SK-N-SH (cell line): Measurements from ENCODE around the gene TCHP. TPM values are rescaled to one million over a fixed set of nuclear protein-coding genes. Genes with fewer than 3 reads are reported as not detected.

ENCODE experiments used
- CTCF ChIA-PET: fragments of 300-600, 350-600 bp; formaldehyde crosslinking; extraction: SDS; loops from one replicate; lab custom pipeline; 2021; lab: Yijun Ruan, JAX
- POLR2A ChIA-PET: fragments of 350-600 bp; sonication (Branson Sonifier 250); formaldehyde crosslinking; extraction: SDS; loops from one replicate; lab custom pipeline; 2020; ENCODE audit warnings: antibody characterized with exemption, inconsistent platforms; lab: Yijun Ruan, JAX
- DNase-seq: peaks from one replicate; pipeline ENCODE4 v3.0.0; 2012
- H2AFZ ChIP-seq: fragments of 200-600 bp; sonication (generic); 2 replicates; pipeline ENCODE4 v1.8.1; 2016; ENCODE audit warnings: antibody characterized with exemption, mild to moderate bottlenecking, low read depth
- H3F3A ChIP-seq: fragments of 200-600 bp; sonication (generic); replicated peaks from 2 replicates; pipeline ENCODE3; 2016; ENCODE audit warnings: antibody characterized with exemption, mild to moderate bottlenecking; ENCODE audit not compliant: insufficient read depth
- H3K27ac ChIP-seq, 2 experiments: fragments of 200-500 bp in 1 of 2; fragments of 200-600 bp in 1 of 2; sonication (Bioruptor generic) in 1 of 2; sonication (generic), shearing (Covaris generic) in 1 of 2; 2 replicates each; pipeline versions ENCODE4 v1.5.1 to v1.6.1; 2014 to 2016; ENCODE audit warnings: low read depth in 2 of 2, inconsistent platforms in 1 of 2, low read length in 1 of 2, mild to moderate bottlenecking in 1 of 2, mixed read lengths in 1 of 2
- H3K27me3 ChIP-seq: fragments of 200-600 bp; sonication (generic), shearing (Covaris generic); 2 replicates; pipeline ENCODE4 v1.6.1; 2016; ENCODE audit warnings: mixed run types; ENCODE audit not compliant: insufficient read depth
- H3K36me3 ChIP-seq, 2 experiments: fragments of 200-500 bp in 1 of 2; fragments of 200-600 bp in 1 of 2; sonication (Bioruptor generic) in 1 of 2; sonication (generic) in 1 of 2; replicated peaks in 1 of 2; 2 replicates each; pipeline versions ENCODE3 to v1.5.1; 2014 to 2016; ENCODE audit warnings: low read length in 1 of 2, mild to moderate bottlenecking in 1 of 2; ENCODE audit not compliant: insufficient read depth in 2 of 2, control insufficient read depth in 1 of 2
- H3K4me1 ChIP-seq, 2 experiments: fragments of 200-500 bp in 1 of 2; fragments of 200-600 bp in 1 of 2; sonication (Bioruptor generic) in 1 of 2; sonication (generic), shearing (Covaris generic) in 1 of 2; 2 replicates each; pipeline versions ENCODE4 v1.5.1 to v1.6.1; 2014 to 2016; ENCODE audit warnings: low read depth in 1 of 2, low read length in 1 of 2, mixed run types in 1 of 2; ENCODE audit not compliant: insufficient read depth in 2 of 2, control insufficient read depth in 1 of 2
- H3K4me2 ChIP-seq: fragments of 200-600 bp; sonication (generic), shearing (Covaris generic); 2 replicates; pipeline ENCODE4 v1.6.1; 2017; ENCODE audit warnings: mixed run types
- H3K4me3 ChIP-seq, 2 experiments: fragments of 200-500 bp in 1 of 2; fragments of 200-600 bp in 1 of 2; sonication (Bioruptor generic) in 1 of 2; sonication (generic), shearing (Covaris generic) in 1 of 2; 2 replicates each; pipeline versions ENCODE4 v1.5.1 to v1.8.1; 2014 to 2016; ENCODE audit warnings: low read depth in 2 of 2, inconsistent platforms in 1 of 2, low read length in 1 of 2, mild to moderate bottlenecking in 1 of 2, mixed read lengths in 1 of 2, moderate library complexity in 1 of 2
- H3K79me2 ChIP-seq: fragments of 200-600 bp; sonication (generic); 2 replicates; pipeline ENCODE4 v1.8.1; 2017; ENCODE audit warnings: mild to moderate bottlenecking; ENCODE audit not compliant: insufficient read depth
- H3K9ac ChIP-seq: fragments of 200-600 bp; sonication (generic); 2 replicates; pipeline ENCODE4 v1.6.1; 2017; ENCODE audit warnings: mixed run types
- H3K9me2 ChIP-seq: fragments of 200-600 bp; sonication (generic); 2 replicates; pipeline ENCODE4 v1.6.1; 2017; ENCODE audit warnings: mixed run types
- H3K9me3 ChIP-seq: fragments of 200-600 bp; sonication (generic); 2 replicates; pipeline ENCODE4 v1.6.1; 2017; ENCODE audit warnings: mixed run types, mild to moderate bottlenecking, moderate library complexity
- H4K20me1 ChIP-seq: fragments of 200-600 bp; sonication (generic); 2 replicates; pipeline ENCODE4 v1.6.1; 2017; ENCODE audit warnings: mild to moderate bottlenecking, mixed run types; ENCODE audit not compliant: insufficient read depth
- EZH2phosphoT487 ChIP-seq: fragments of 200-600 bp; sonication (generic); IDR thresholded peaks from 2 replicates; pipeline ENCODE4 v1.6.1; 2017; ENCODE audit warnings: low read depth, mixed run types, mild to moderate bottlenecking, antibody characterized with exemption, moderate library complexity, borderline replicate concordance
- FOSL2 ChIP-seq: IDR thresholded peaks from 2 replicates; pipeline ENCODE4 v1.4.0; 2012; ENCODE audit warnings: low read depth, mild to moderate bottlenecking, moderate library complexity, borderline replicate concordance
- MXI1 ChIP-seq: IDR thresholded peaks from 2 replicates; pipeline ENCODE4 v1.6.1; 2012; ENCODE audit warnings: mild to moderate bottlenecking, low read depth, low read length, improper control_type of control experiment
- RAD21 ChIP-seq: IDR thresholded peaks from 2 replicates; pipeline ENCODE4 v1.6.1; 2012; ENCODE audit warnings: mild to moderate bottlenecking, low read length
- RFX5 ChIP-seq: IDR thresholded peaks from 2 replicates; pipeline ENCODE4 v1.6.1; 2012; ENCODE audit warnings: mild to moderate bottlenecking, improper control_type of control experiment, low read length
- RXRA ChIP-seq: IDR thresholded peaks from 2 replicates; pipeline ENCODE4 v1.4.0; 2012; ENCODE audit warnings: low read depth, mild to moderate bottlenecking, borderline replicate concordance
- SMC3 ChIP-seq: IDR thresholded peaks from 2 replicates; pipeline ENCODE4 v1.6.1; 2012; ENCODE audit warnings: low read depth, low read length, improper control_type of control experiment
- TCF12 ChIP-seq: IDR thresholded peaks from 2 replicates; pipeline ENCODE4 v1.4.0; 2012
- YY1 ChIP-seq: IDR thresholded peaks from 2 replicates; pipeline ENCODE4 v1.4.0; 2012; ENCODE audit warnings: low read depth, mild to moderate bottlenecking
- whole genome bisulfite sequencing: methylation state at CpG from one replicate; pipeline ENCODE4 v1.1.6; 2017; ENCODE audit warnings: low lambda C conversion rate; 5-methylcytosine and 5-hydroxymethylcytosine counted together
- polyA plus RNA-seq, 3 experiments: library from polyadenylated mRNA; depleted of rRNA; stranded (reverse); fragments of >200 nt; gene quantifications; 2 replicates each; pipeline ENCODE4 v1.2.3, GENCODE V29; 2012
- TF ChIP-seq, protein P1 (sequence below): IDR thresholded peaks from 2 replicates; pipeline ENCODE4; 2012
- TF ChIP-seq, protein P2 (sequence below): fragments of 200-600 bp; sonication (generic); IDR thresholded peaks from 2 replicates; pipeline ENCODE4 v1.6.1; 2017; ENCODE audit warnings: antibody characterized with exemption, mild to moderate bottlenecking, moderate library complexity
- TF ChIP-seq, protein P3 (sequence below): IDR thresholded peaks from 2 replicates; pipeline ENCODE4 v1.4.0; 2012; ENCODE audit warnings: low read depth

Gene TCHP
- polyA plus RNA-seq, 1 of the 3 experiments (the other 2 are of a cell fraction) = 37.3 TPM

DNA sequence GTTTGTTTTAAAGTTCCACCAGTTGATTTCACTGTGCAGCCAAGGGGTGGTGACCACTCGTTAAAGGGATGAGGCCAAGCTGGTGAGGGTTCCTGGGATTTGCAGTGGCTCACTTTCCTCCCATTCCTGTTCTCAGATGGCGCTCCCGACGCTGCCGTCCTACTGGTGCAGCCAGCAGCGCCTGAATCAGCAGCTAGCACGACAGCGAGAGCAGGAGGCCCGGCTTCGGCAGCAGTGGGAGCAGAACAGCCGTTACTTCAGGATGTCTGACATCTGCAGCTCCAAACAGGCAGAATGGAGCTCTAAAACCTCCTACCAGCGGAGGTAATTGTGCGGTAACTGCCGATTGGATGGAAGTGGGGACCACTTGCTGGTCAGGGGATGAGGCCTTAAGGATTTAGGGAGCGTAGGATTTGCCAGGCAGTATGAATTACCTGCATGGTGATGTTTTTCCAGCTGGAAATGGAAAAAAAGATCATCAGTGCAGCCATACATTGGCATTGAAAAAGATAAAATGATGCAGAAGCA, 2.9 kb downstream of the TCHP start (continued):
- TF ChIP-seq, protein P1, sequence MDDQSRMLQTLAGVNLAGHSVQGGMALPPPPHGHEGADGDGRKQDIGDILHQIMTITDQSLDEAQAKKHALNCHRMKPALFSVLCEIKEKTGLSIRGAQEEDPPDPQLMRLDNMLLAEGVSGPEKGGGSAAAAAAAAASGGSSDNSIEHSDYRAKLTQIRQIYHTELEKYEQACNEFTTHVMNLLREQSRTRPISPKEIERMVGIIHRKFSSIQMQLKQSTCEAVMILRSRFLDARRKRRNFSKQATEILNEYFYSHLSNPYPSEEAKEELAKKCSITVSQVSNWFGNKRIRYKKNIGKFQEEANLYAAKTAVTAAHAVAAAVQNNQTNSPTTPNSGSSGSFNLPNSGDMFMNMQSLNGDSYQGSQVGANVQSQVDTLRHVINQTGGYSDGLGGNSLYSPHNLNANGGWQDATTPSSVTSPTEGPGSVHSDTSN = no peak
- TF ChIP-seq, protein P2, sequence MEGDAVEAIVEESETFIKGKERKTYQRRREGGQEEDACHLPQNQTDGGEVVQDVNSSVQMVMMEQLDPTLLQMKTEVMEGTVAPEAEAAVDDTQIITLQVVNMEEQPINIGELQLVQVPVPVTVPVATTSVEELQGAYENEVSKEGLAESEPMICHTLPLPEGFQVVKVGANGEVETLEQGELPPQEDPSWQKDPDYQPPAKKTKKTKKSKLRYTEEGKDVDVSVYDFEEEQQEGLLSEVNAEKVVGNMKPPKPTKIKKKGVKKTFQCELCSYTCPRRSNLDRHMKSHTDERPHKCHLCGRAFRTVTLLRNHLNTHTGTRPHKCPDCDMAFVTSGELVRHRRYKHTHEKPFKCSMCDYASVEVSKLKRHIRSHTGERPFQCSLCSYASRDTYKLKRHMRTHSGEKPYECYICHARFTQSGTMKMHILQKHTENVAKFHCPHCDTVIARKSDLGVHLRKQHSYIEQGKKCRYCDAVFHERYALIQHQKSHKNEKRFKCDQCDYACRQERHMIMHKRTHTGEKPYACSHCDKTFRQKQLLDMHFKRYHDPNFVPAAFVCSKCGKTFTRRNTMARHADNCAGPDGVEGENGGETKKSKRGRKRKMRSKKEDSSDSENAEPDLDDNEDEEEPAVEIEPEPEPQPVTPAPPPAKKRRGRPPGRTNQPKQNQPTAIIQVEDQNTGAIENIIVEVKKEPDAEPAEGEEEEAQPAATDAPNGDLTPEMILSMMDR = no peak
- no peak for TF ChIP-seq TCF12

DNA sequence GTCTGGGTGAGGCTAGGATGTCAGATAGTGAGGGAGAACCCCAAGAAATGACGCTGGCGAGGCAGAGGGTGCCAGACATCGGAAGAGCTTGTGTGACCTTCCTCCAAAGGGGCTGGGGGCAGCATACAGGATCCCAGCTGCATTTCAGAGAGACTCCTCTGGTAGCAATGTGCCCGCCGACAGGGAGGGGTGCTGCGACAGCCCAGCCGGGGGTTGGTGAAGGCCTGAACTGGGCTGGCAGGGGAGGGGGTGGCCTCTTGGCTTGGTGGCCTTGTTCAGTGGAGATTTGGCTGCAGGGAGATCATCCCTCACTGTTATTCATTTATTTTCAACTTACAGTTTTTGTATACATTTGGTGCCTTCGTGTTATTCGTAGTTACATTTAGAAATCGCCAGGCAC, 5.2 kb downstream of the TCHP start:
- Histone ChIP-seq H3K27ac (no peak overlapping the region), H3F3A (no peaks in the 10 kb centered on the region), H2AFZ (no peak overlapping the region), H3K4me1 (peaks cover 0 to 5% of the 10 kb centered on the region in 2 experiments; a peak in 1 of 4 replicates), H3K36me3 (peaks cover 31 to 57% of the 10 kb centered on the region in 2 experiments), H3K9ac (no peak overlapping the region)
- DNase-seq = no peak
- POLR2A ChIA-PET = no interaction called here
- TF ChIP-seq SMC3 (no peak), RFX5 (no peak), YY1 (no peak), MXI1 (no peak), RXRA (no peak), EZH2phosphoT487 (no peak), FOSL2 (no peak), RAD21 (no peak)
- TF ChIP-seq, protein P3, sequence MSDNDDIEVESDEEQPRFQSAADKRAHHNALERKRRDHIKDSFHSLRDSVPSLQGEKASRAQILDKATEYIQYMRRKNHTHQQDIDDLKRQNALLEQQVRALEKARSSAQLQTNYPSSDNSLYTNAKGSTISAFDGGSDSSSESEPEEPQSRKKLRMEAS = no peak
- TF ChIP-seq, all 33 proteins: peak for 0
- peaks cover 22% of the 10 kb centered on the region for H3K79me2 ChIP-seq
- H3K9me2 ChIP-seq = no peaks in the 10 kb centered on the region
- H3K4me2 ChIP-seq = no peak overlapping the region
- no peaks in the 10 kb centered on the region for H3K9me3 ChIP-seq
- no peak overlapping the region for H3K4me3 ChIP-seq
- no peaks in the 10 kb centered on the region for H3K27me3 ChIP-seq
- 98% methylated on average over 10 of the region's 10 CpGs for WGBS
- CTCF ChIA-PET = interaction anchor here (1.0 kb wide), 1 partner anchor 38 kb away, joined by 3 read pairs; no protein-coding TSS in a partner anchor
- no peaks in the 10 kb centered on the region for H4K20me1 ChIP-seq
